Effector CD8-positive, alpha-beta T cell (primary cell): ENCODE results near the gene ACSL1.
A peak's percentile ranks its signal among the peaks of the same experiment; 100 is the strongest.
"Not testable (repeated sequence)": the region's sequence is repeated elsewhere in the genome, so short reads cannot be mapped to it uniquely, and the experiment has no call there.

ENCODE experiments used
- DNase-seq: peaks from one replicate; lab custom pipeline; 2025; lab: John Stamatoyannopoulos, UW

The ACSL1 gene

DNA sequence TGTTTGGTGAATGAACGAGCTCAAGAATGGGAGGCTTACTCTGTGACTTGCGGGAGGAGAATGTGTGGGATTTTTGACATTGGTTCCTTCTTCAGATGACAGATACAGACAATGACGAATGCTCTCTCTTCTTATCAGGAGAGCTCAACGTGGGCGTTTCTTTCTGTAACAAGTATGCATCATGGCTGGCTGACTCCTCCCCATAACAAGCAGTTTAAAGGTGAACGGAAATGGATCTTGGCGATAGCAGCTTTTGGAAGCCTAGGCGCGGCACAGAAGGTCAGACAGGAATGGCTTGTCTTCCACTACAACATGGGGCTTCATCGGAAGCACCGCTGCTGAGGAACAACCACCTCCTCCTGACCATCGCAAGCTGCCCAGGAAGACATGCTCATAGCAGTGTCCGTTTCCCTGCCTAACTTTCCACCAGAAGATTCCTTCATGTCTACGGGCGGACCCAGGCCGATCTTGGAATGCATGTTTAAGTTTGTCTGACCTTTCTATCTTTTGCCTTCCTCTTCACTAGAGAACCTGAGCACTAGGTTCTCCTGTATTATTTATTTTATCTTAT, 18.3 kb upstream of the ACSL1 start:
- DNase-seq, result no peak

- not testable (repeated sequence) for DNase-seq
Measured at GRCh38 chr4:184839075-184839399, 13.3 kb upstream of the ACSL1 start.

DNA sequence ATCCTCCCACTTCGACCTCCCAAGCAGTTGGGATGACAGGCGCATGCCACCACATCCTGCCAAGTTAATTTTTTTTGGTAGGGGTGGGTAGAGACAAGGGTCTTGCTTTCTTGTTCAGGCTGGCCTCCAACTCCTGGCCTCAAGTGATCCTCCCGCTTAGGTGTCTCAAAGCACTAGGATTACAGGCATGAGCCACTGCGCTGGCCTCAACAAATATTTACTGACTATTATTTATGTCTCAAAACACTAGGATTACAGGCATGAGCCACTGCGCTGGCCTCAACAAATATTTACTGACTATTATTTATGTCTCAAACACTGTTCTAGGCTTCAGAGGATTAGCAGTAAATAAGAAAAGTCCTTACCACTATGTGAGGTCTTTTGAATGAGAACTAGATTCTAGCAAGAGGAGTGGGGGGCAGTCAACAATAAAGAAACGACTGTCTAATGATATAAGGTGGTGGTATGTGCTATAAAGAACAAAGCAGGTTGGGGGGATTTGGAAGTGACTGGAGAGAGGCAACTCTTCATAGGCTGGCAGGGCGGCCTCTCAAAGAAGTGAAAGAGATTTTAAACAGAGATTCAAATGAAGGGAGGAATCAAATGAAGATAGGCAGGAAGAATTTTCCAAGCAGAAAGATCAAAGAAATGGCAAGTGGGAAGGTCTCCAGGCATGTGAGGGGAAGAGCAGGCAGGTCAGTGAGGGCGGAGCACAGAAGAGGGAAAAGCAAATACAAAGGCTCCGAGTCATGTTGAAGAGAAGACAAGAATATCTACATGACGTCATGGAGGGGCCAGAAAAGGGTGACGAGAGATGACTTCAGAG, 12.7 kb upstream of the ACSL1 start:
- DNase-seq, result no peak

DNA sequence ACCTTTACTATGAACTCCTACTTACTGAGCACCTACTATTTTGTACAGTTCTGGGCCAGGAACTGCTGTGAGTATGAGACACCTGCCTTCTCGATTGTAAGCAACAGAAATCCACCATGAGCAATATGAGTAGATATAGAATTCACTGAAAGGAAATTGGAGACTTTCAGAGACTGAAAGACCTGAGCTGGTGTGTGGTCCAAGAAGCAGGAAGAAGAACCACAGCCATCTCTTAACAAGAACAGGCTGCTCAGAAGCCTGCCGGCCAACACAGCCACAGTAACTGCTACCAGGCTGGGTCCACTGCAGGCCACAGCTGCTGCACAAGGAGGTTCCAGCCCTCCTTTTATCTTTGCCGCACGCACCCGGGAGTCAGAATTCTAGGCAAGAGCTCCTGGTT, 10.8 kb upstream of the ACSL1 start:
- no peak for DNase-seq

DNA sequence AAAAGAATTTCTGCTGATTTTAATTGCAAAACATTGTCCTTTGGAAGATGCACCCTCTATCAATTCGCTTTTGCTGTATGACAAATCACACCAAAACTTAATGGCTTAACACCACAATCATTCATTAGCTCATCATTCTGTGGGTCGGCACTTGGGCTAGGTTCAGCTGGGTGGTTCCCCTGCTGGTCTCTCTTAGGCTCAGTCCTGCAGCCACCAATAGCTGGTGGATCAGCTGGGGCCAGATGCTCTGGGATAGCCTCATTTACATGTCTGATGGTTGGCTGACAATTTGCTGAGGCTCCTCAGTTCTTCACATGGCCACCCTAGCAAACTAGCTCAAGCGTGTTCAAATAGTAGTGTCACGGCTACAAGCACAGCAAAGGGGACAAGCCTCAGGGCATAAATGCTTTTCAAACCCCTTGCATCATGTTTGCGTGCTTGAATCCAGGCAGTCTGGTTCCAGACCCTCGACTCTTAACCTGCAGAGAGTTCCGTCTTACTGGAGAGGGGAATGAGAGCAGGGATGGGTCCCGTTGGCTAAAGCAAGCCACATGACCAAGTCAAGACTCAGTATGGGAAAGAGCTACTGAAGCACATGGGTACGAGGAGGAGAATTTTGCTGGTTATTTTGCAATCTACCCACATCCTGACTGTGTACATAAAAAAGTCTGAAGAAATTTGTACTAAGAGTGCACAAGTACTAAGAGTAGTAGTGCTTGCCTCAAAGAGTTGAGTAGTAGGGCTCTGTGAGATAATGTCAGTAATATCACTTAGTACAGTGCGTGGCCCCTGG, 7.5 kb upstream of the ACSL1 start:
- DNase-seq, result no peak

DNA sequence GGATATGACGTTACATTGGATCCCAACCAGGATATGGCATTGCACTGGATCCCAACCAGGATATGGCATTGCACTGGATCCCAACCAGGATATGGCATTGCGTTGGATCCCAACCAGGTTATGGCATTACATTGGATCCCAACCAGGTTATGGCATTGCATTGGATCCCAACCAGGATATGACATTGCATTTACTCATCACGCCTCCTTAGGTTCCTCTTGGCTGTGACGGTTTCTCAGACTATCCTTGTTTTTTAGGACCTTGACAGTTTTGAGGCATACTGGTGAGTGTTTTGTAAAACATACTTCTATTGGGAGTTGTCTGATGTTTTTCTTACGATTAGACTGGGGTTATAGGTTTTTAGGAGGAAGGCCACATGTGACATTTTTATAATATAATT, 5.4 kb upstream of the ACSL1 start:
- DNase-seq, result no peak

DNA sequence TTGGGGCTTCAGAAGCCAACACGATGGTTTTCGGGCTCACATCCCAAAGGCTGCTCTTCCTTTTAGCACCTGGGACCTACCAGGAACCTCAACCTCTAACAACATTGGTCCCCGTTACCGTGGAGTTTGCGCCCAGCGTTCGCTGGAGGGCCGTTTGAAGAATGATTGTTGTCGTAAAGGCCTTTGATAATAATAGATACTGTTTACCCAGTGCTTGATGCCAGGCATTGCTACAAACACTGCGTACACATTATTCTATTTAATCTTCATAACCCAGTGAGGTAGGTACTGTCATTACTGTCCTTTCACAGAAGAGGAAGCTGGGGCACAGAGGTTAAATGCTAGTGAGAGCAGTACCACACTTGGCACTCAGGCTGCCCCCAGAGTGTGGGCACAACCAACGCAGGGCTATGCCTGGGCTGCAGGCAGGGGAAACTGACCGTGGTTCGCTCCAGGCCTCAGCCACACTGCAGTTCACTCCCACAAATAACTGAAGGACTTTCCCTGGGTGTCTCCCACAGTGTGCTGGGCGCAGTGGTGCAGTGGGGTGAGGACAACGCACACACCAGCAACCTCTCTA, 1.0 kb upstream of the ACSL1 start:
- DNase-seq, result no peak

- peak; percentile 28 for DNase-seq
Measured at GRCh38 chr4:184825141-184825895, 450 bp downstream of the ACSL1 start.

GRCh38 chr4:184824776-184825084, 1.0 kb downstream of the ACSL1 start:
- no peak for DNase-seq

DNA sequence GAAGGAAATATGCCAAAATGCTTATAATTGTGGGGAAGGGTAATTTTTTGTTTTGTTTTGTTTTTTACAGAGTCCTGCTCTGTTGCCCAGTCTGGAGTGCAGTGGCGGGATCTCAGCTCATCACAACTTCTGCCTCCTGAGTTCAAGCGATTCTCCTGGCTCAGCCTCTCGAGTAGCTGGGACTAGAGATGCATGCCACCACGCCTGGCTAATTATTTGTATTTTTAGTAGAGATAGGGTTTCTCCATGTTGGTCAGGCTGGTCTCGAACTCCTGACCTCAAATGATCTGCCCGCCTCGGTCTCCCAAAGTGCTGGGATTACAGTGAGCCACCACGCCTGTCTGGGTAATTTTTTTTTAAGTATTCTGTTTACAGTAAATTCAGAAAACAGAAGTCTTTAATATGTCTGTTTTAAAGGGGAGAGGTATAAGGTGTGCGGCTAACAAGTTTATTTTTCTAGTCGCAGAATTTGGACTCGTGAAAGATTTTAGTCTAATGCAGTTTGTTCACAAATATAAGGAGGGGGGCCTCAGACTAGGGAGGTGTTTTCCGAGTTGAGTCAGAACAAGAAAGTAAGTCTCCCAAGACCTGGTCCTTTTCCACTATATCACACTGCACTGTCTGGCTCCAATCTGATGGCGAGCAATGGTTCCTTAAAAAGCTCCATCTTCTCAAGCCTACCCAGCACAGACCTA, 1.5 kb downstream of the ACSL1 start:
- DNase-seq, result no peak

DNA sequence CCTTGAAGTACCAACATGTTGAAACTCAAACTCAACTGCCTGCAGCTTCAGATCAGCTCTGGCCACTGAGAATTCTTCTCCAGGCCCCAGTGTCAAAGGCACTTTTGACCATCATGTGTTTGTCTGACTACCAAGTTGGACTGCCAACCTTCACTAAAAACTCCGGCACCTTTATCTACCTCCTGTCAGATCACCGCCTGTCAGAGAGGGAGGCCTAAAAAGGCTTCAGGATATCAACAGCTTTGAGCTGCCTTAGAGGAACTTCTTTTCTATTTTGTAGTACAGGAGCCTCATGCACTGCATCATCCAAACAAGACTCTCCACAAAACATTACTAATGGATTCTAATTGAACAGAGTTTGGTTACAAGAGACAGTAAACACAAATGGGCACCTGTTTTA, 2.8 kb downstream of the ACSL1 start:
- no peak for DNase-seq

DNA sequence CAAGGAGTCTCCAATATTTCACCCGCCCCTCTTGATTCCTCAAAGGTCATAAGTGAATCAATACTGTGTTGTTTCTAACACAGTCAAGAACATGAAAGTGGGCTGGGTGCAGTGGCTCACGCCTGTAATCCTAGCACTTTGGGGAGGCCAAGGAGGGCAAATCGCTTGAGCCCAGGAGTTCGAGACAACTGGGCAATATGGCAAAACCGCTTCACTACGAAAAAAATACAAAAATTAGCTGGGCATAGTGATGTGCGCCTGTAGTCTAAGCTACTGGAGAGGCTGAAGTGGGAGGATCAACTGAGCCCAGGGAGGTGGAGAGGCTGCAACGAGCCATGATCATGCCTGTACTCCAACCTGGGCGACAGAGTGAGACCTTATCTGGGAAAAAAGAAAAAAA, 3.4 kb downstream of the ACSL1 start:
- DNase-seq, result no peak

- DNase-seq, result no peak
Measured at GRCh38 chr4:184821242-184821641, 4.5 kb downstream of the ACSL1 start.

DNA sequence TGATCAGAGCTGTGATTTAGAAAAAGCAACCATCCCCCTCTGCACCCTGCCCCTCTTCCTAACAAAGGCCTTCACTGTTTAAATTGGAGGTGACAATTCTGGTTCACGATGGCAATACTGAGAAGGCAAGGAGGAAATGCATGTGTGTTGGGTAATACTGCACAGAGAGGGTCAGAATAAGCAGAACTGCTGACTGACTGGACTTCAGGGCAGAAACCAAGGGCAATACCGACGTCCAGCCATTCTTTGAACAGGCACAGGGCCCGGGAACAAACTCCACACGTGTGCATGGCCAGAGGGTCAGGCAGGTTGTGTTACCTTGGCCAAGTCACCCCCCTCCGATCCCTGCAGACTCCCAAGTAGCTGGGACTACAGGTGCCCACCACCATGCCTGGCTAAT, 6.0 kb downstream of the ACSL1 start:
- DNase-seq, result no peak

- DNase-seq, result no peak
Measured at GRCh38 chr4:184818216-184818564, 7.6 kb downstream of the ACSL1 start.

GRCh38 chr4:184817494-184818215, 8.1 kb downstream of the ACSL1 start:
- no peak for DNase-seq

DNA sequence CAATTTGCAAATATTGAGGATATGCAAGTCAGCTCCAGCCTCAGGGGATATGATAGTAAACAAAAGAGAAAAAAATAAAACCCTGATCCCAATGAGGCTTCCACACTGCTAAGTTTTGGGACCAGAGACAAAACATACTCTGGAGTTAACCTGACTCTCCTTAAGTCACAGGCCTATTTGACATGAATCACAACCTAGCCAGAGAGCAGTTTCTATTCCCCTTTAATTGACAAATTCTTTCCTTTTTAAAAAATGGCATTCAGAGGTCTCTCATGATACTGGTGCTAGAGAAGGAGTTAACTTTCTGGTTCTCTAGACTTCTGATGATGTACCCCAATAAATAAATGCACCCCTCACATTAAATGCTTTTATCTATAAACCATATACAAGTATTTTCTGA, 8.8 kb downstream of the ACSL1 start:
- no peak for DNase-seq

GRCh38 chr4:184815046-184815877, 10.5 kb downstream of the ACSL1 start:
- DNase-seq, result no peak

DNA sequence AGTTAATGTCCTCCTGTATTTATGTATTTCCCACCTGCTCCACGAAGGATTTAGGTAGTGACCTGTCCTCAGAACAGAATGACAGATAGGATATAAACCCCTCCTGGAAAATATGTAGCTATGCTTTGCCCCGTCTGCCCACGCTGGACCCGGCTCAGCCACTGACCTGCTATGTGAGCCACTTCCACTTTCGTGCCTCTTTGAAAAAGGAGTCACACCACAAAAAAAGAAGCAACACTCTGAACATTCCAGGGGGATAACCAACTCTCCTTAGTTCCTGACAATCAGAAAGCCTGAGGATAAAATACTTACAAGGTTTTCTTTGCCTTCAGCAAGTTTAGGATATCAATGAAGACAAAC, 11.1 kb downstream of the ACSL1 start:
- no peak for DNase-seq

- DNase-seq, result no peak
Measured at GRCh38 chr4:184812651-184813181, 13.1 kb downstream of the ACSL1 start.
